ENCODE results near the gene MMP20.

The MMP20 gene

GRCh38 chr11:102640946-102641345, 15.8 kb upstream of the MMP20 start:
- TF ChIP-seq EGR1 (IDR thresholded peaks at IDR 0.05) (no peak), REST (IDR thresholded peaks at IDR 0.05; ENCODE audit: low read depth) (no peak), ZBTB7A (IDR thresholded peaks at IDR 0.05; ENCODE audit: low read depth) (no peak), FOXM1 (IDR thresholded peaks at IDR 0.05; ENCODE audit: borderline replicate concordance, low read depth) (no peak), CREB1 (IDR thresholded peaks at IDR 0.05; ENCODE audit: low read depth) (no peak), EP300 (IDR thresholded peaks at IDR 0.05; ENCODE audit: borderline replicate concordance) (no peak), TAF1 (IDR thresholded peaks at IDR 0.05; ENCODE audit: low read depth) (no peak), NFIC (IDR thresholded peaks at IDR 0.05) (no peak), YY1 (IDR thresholded peaks at IDR 0.05; ENCODE audit: low read depth) (no peak), MAX (IDR thresholded peaks at IDR 0.05) (no peak), USF1 (IDR thresholded peaks at IDR 0.05) (no peak), TEAD4 (IDR thresholded peaks at IDR 0.05) (no peak), CEBPB (IDR thresholded peaks at IDR 0.05) (no peak), TCF12 (IDR thresholded peaks at IDR 0.05; ENCODE audit: low read depth) (no peak), RAD21 (IDR thresholded peaks at IDR 0.05; ENCODE audit: low read depth) (no peak)

- TF ChIP-seq ZBTB7A (IDR thresholded peaks at IDR 0.05; ENCODE audit: low read depth) (no peak), EP300 (IDR thresholded peaks at IDR 0.05; ENCODE audit: borderline replicate concordance) (no peak), TEAD4 (IDR thresholded peaks at IDR 0.05) (no peak), MAX (IDR thresholded peaks at IDR 0.05) (no peak), NFIC (IDR thresholded peaks at IDR 0.05) (no peak), CEBPB (IDR thresholded peaks at IDR 0.05) (no peak), FOXM1 (IDR thresholded peaks at IDR 0.05; ENCODE audit: borderline replicate concordance, low read depth) (no peak), TCF12 (IDR thresholded peaks at IDR 0.05; ENCODE audit: low read depth) (no peak), USF1 (IDR thresholded peaks at IDR 0.05) (no peak), TAF1 (IDR thresholded peaks at IDR 0.05; ENCODE audit: low read depth) (no peak), EGR1 (IDR thresholded peaks at IDR 0.05) (no peak)
Measured at GRCh38 chr11:102639656-102640055, 14.5 kb upstream of the MMP20 start.

GRCh38 chr11:102637731-102638130, 12.6 kb upstream of the MMP20 start:
- TF ChIP-seq TAF1 (IDR thresholded peaks at IDR 0.05; ENCODE audit: low read depth) (no peak), CREB1 (IDR thresholded peaks at IDR 0.05; ENCODE audit: low read depth) (no peak), EGR1 (IDR thresholded peaks at IDR 0.05) (no peak), MAX (IDR thresholded peaks at IDR 0.05) (no peak), CEBPB (IDR thresholded peaks at IDR 0.05) (no peak), USF1 (IDR thresholded peaks at IDR 0.05) (no peak), NFIC (IDR thresholded peaks at IDR 0.05) (no peak), ZBTB7A (IDR thresholded peaks at IDR 0.05; ENCODE audit: low read depth) (no peak), REST (IDR thresholded peaks at IDR 0.05; ENCODE audit: low read depth) (no peak), RAD21 (IDR thresholded peaks at IDR 0.05; ENCODE audit: low read depth) (no peak), TEAD4 (IDR thresholded peaks at IDR 0.05) (no peak), YY1 (IDR thresholded peaks at IDR 0.05; ENCODE audit: low read depth) (no peak), TCF12 (IDR thresholded peaks at IDR 0.05; ENCODE audit: low read depth) (no peak), FOXM1 (IDR thresholded peaks at IDR 0.05; ENCODE audit: borderline replicate concordance, low read depth) (no peak), EP300 (IDR thresholded peaks at IDR 0.05; ENCODE audit: borderline replicate concordance) (no peak)

- TF ChIP-seq NFIC (IDR thresholded peaks at IDR 0.05) (no peak), RAD21 (IDR thresholded peaks at IDR 0.05; ENCODE audit: low read depth) (no peak), EP300 (IDR thresholded peaks at IDR 0.05; ENCODE audit: borderline replicate concordance) (no peak), MAX (IDR thresholded peaks at IDR 0.05) (no peak)
Measured at GRCh38 chr11:102633385-102634026, 8.4 kb upstream of the MMP20 start.

GRCh38 chr11:102632026-102632425, 6.9 kb upstream of the MMP20 start:
- TF ChIP-seq YY1 (IDR thresholded peaks at IDR 0.05; ENCODE audit: low read depth) (no peak), RAD21 (IDR thresholded peaks at IDR 0.05; ENCODE audit: low read depth) (no peak), FOXM1 (IDR thresholded peaks at IDR 0.05; ENCODE audit: borderline replicate concordance, low read depth) (no peak), ZBTB7A (IDR thresholded peaks at IDR 0.05; ENCODE audit: low read depth) (no peak), TEAD4 (IDR thresholded peaks at IDR 0.05) (no peak), USF1 (IDR thresholded peaks at IDR 0.05) (no peak), EP300 (IDR thresholded peaks at IDR 0.05; ENCODE audit: borderline replicate concordance) (no peak), TCF12 (IDR thresholded peaks at IDR 0.05; ENCODE audit: low read depth) (no peak), MAX (IDR thresholded peaks at IDR 0.05) (no peak), EGR1 (IDR thresholded peaks at IDR 0.05) (no peak), REST (IDR thresholded peaks at IDR 0.05; ENCODE audit: low read depth) (no peak), CREB1 (IDR thresholded peaks at IDR 0.05; ENCODE audit: low read depth) (no peak), TAF1 (IDR thresholded peaks at IDR 0.05; ENCODE audit: low read depth) (no peak), CEBPB (IDR thresholded peaks at IDR 0.05) (no peak), NFIC (IDR thresholded peaks at IDR 0.05) (no peak)
